Esophagus muscularis mucosa (tissue), 2 donors: ENCODE data around the gene ZNF747.

Experiments used
- POLR2A ChIP-seq: fragments of 450-650 bp; IDR thresholded peaks from one replicate; pipeline ENCODE4 v1.6.1; 2017; ENCODE audit warnings: antibody characterized with exemption, moderate library complexity, mild to moderate bottlenecking, low read depth
- POLR2AphosphoS5 ChIP-seq, 2 donors: sonication (generic); formaldehyde crosslinking; IDR thresholded peaks; one replicate each; pipeline ENCODE4 v1.6.1; 2017; ENCODE audit warnings: antibody characterized with exemption in 2 of 2

- no peak for TF ChIP-seq POLR2AphosphoS5 (IDR thresholded peaks at IDR 0.05)
- TF ChIP-seq POLR2A: no peak
These were observed 7.0 kb downstream of the ZNF747 start for GRCh38 chr16:30527635-30528178.
